GM12865 (cell line): ENCODE results near the gene CEBPG.
A peak's percentile ranks its signal among the peaks of the same experiment; 100 is the strongest.

Experiments
- DNase-seq: peaks from one replicate; pipeline ENCODE4 v3.0.0; 2010; ENCODE audit warnings: low read depth
- H3K4me3 ChIP-seq: 2 replicates; pipeline ENCODE4 v1.5.1; 2011; ENCODE audit warnings: mild to moderate bottlenecking, low read depth, low read length, control low read depth
- CTCF ChIP-seq: IDR thresholded peaks from 2 replicates; pipeline ENCODE4 v1.5.1; 2011; ENCODE audit warnings: low read length, control low read depth, low read depth, inconsistent platforms; ENCODE audit not compliant: insufficient read depth; ENCODE audit errors: missing control alignments

CEBPG gene

GRCh38 chr19:33370783-33371182 is 2.7 kb upstream of the CEBPG start:
- no peak for DNase-seq
- H3K4me3 ChIP-seq: no peak overlapping the region
- no peak for TF ChIP-seq CTCF

DNA sequence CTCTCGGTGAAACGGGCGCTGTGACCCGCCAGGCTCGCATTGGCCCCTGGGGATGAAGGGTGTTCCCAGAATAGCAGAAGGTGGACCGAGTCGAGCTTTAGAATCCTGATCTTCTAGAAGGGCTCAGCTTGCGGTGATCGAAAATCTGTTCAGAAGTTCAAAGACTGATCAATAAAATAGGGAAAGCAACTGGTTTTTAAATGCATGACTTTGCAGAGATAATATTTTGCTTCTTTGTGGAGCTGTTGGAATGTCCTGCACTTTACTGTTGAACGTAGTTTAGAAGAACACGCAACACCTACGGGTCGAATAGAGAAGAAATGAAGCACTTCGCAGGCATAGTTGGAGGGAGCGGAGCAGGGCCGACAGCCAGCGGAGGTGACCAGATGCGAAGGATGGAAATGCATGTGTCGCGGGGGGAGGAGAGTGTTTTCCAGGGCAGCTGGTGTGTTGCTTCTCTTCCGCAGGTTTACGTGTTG is 766 bp downstream of the CEBPG start:
- DNase-seq: peak; percentile 24
- peak overlapping the region; percentile 72 for H3K4me3 ChIP-seq
- TF ChIP-seq CTCF: peak; percentile 12

DNA sequence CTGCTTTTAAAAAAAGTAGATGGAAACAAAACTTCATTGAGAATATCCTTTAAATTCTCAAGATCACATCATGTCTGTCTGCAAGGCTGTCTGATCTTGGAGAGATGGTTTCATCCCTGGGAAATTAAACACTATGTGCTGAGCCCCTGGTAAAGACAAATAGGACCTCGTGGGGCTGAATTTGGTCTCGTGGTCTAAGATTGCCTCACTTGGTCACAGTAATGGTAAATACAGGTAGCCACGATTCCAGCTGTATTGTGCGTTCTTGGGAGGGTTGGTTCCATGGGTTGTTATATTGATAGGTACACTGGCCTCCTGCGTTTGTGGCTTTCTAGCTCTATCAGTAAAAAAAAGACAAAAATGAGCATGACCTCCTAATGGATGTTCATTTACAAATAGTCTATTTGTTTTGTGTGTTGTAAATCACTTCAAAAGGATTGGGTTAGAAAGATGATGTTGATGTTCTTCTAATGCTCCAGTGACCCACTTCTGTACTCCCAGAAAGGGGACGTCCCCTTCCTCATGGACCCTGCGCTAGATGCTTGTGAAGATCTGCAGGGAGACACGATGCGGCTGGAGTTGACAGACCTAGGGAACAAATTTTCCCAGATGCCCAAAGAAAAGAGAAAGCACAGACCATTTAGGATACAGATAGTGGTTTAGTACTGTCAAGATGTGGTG is 1.8 kb downstream of the CEBPG start:
- DNase-seq: no peak
- no peak for TF ChIP-seq CTCF
- H3K4me3 ChIP-seq: peak overlapping the region; percentile 72

- no peak for DNase-seq
- no peak for TF ChIP-seq CTCF
- H3K4me3 ChIP-seq: no peak overlapping the region
Observed at GRCh38 chr19:33375837-33376159, 2.3 kb downstream of the CEBPG start.

GRCh38 chr19:33376423-33376822 is 2.9 kb downstream of the CEBPG start:
- no peak overlapping the region for H3K4me3 ChIP-seq
- no peak for DNase-seq
- TF ChIP-seq CTCF: no peak

GRCh38 chr19:33376941-33377557 is 3.5 kb downstream of the CEBPG start:
- no peak for DNase-seq
- H3K4me3 ChIP-seq: no peak overlapping the region
- no peak for TF ChIP-seq CTCF
